Measurements from ENCODE around the gene TTC9B.

Gene TTC9B

DNA sequence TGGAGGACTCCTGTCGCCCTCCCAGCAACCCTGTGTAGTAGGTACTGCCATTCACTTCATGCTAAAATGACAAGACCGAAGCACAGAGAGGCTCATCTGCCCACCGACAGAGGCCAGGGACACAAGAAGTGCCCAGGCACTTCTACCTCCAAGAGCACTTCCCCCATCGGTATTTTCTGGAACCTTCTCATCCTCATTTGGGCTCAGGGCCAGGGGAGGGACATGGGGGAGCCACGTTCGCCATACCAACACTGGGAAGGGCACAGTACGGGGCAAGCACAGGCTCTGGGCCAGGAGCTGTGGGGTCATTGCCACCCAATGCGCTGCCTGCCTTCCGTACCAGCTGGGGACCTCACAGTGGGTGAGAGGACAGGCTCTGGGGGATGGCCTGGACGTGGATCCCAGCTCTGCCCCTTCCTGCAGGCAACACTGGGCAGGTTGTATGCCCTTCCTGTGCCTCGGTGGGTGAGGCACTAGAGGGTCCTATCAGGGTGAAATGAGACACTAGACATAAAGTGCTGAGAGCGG, 29.6 kb upstream of the TTC9B start:
- DNase-seq, result no peak

GRCh38 chr19:40247178-40247577, 29.0 kb upstream of the TTC9B start:
- DNase-seq, result no peak

GRCh38 chr19:40246292-40247073, 28.3 kb upstream of the TTC9B start:
- peak; percentile 97 for DNase-seq

DNA sequence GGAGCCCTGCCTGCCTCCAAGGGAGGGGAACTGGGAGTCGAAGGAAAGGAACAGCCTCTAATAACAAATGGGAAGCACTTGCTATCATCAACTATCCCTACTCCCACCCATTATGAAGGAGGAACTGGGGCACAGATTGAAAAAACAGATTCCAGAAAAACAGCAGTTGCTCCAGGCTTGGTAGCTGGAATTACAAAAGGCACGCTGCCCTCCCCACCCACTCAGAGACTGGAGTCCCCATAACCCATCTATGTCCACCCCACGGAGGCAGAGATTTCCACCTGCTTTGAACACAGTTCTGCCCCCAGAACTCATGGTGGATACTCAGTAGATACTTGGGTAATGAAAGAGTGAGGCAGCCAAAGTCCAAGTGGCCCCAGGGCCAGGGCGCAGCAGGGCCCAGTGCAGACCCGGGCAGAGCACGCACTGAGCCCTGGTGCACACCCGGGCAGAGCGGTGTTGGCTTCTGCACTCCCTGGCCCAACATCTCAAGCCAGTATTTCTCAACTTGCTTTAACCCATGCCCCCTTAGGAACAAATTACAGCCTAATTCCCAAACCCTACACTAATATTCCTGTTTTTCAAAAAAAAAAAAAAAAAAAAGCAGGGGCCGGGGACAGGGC, 27.4 kb upstream of the TTC9B start:
- no peak for DNase-seq

DNA sequence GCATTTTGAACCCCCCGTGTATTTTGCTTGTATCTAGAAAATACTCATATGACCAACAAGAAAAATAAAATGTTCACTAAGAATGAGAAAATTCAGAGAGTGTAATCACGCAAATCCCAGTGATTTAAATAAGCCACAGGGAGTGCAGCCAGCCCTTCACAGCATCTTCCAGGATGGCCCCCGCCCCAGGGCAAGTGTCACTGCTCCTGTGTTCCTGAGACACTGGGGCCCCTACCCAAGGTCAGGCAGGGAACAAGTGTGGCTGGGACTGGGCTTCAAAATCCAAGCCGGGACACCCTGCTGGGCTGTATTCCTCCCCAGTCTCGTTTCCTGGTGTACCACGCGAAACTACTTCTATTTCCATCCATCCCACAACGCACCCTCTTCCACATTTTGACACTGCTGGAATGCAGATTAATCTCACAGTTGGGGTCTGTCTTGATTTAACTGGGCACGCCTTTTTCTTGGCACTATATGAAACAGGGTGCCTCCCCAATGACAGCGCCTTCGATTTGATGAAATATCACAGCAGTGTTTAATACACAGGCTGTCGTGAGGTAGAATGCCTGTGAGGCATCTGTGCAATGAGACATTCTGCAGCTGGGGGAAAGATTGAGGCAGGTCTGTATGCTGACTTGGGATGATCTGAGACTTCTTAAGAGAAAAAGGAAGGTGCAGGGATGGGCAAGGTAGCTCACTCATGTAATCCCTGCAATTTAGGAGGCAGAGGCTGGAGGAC, 26.6 kb upstream of the TTC9B start:
- DNase-seq, result no peak

DNA sequence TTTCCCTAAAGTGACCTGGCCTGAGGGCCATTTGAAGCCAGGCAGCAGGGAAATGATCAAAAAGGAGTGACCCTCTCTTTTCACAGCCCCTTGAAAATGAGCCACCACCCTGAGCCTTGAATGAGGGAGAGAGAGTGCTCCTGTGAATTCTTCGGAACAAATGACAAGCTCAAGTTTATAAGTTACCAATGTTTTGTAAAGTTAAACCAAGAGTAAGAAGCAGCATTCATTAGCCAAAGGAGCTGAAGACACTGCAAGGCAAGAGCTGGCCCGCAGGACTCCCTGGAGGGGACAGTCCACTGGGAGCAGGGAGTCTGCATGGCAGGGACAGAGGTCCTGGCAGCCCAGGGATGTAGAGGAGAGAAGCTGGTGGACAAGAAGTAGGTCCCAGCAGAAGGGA, 25.0 kb upstream of the TTC9B start:
- no peak for DNase-seq

GRCh38 chr19:40242480-40242879, 24.3 kb upstream of the TTC9B start:
- DNase-seq, result no peak

DNA sequence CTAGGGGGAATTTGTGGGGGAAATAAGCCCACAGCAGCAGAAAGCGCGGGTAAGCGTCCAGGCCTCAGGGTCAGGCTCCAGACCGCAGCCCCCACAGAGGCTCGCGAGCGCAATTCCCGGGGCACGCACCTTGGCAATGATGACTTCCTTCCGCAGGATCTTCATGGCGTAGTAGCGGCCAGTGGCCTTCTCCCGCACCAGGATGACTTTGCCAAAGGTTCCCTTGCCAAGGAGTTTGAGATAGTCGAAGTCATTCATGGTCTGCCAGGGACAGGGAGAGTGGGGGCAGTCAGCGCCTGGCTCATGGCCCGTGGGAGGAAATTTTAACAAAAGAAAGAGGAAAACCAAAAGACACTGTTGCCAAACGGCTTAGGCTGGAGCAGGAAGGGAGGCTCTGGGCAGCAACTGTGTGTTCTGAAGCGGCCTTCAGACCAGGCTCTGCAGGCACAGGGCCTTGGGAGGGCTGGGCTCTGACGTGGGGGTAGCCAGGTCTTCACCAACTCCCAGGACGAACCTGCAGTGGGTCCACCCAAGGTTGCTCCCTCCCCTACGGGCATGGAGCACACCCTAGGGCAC, 23.7 kb upstream of the TTC9B start:
- no peak for DNase-seq

DNA sequence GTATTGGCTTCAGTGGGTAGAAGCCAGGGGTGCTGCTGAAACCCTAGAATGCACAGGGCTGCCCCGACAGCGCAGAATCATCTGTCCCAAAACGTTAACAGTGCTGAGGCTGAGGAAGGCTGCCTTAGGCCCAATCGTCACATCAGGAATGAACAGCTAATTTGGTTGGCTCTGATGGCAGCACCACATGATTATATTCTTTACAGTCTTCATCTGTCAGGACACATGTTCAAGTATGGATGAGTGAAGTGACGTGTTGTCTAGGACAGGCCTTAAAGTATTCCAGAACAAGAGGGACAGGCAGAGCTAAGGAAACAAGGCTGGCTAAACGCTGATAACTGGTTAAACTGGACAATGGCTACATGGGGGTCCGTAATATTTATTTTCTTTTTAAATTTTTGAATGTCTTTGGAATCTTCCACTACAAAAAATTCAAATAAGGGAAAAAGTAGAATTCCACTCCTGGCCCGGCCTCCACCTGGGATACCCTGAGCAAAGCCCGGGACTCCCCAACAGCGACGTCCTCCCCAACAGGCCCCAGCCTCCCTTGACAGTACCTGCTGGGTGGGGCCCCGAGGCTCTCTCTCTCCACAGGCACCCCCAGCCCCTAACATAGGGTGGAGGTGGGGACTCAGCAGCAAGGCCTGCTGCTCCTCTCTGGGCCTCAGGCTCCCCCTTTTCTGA, 23.1 kb upstream of the TTC9B start:
- DNase-seq, result no peak

DNA sequence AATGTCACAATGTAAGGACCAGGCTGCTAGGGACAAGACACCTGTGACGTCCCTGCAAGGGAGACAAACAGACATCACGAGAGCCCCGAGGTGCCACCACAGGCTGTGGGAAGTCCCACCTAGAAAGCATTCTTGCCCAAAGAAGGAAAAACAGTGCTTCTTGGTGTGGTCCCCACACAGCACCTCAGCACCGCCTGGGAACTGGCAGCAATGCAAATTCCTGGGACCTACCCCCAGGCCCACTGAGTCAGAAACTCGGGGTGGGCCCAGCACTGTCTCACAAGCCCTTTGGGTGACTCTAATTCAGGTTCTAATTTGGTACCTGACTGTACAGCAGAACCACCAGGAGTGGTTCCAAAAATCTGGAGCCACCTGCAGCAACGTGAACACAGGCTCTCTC, 22.1 kb upstream of the TTC9B start:
- no peak for DNase-seq

GRCh38 chr19:40239415-40240226, 21.4 kb upstream of the TTC9B start:
- DNase-seq, result no peak

- DNase-seq, result no peak
Observed at GRCh38 chr19:40238775-40239174, 20.6 kb upstream of the TTC9B start.

- DNase-seq, result no peak
Observed at GRCh38 chr19:40237791-40238190, 19.6 kb upstream of the TTC9B start.

DNA sequence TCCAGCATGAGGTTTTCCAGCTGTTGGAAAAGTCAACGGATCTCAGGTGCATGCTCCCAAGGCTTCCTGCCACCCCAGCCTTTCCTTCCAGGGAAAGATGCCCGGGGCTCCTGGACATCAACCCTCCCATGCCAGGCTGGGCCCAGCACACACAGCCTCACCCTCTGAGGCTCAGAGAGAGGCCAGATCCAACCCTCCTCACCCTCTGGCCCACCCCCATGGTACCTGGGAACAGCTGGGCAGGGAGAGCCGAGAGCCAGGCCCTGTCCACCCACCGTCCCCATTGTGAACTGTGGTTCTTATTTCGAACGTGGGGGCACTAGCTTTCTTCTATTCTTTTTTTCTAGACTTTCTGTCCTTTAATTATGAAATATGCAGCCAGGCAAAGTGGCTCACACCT, 18.2 kb upstream of the TTC9B start:
- DNase-seq, result no peak

DNA sequence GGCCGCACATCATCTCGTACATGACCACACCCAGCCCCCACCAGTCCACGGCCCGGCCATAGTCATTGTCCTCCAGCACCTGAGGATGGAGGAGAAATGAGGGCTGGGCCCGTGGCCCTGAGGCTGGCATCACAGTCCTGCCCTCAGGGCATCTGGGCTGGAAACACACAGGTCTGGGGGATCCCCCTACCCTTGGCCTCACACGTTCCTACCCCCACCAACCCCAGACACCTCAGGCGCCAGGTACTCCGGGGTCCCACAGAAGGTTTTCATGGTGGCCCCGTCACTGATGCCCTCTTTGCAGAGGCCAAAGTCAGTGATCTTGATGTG, 17.8 kb upstream of the TTC9B start:
- DNase-seq, result no peak

DNA sequence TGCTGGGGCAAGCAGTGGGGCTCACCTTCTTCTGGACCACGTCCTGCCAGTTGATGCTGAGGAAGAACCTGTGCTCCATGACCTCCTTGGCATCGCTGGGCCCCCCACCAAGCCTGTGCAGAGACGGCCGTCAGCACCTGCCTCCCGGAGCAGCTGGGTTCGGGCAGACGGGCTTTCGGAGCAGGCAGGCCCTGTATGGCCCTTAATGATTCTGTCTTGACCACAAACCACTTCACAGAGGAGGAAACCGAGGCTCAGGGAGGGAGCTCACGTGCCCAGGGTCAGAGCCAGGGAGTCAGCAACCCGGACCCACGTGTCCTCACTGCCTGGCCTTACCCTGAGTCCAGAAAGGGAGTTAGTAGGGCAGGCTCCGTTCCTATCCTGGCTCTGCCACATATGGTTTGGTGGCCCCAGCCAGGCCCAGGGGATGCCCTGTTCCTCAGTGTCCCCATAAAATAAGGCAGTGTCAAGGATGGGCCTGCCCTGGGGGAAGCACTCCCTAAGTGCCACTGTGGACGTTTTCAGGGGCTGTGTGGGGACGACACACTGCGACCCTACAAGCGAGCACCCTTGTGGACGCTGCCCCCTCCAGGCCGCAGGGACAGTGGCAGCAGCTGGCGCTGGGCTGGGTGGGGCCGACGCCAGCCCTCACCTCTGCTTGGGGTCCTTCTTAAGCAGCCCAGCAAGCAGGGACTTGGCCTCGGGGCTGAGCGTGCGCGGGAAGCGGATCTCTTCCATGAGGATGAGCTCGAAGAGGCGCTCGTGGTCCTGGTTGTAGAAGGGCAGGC, 17.2 kb upstream of the TTC9B start:
- no peak for DNase-seq

- DNase-seq, result no peak
Observed at GRCh38 chr19:40234429-40235237, 16.4 kb upstream of the TTC9B start.

DNA sequence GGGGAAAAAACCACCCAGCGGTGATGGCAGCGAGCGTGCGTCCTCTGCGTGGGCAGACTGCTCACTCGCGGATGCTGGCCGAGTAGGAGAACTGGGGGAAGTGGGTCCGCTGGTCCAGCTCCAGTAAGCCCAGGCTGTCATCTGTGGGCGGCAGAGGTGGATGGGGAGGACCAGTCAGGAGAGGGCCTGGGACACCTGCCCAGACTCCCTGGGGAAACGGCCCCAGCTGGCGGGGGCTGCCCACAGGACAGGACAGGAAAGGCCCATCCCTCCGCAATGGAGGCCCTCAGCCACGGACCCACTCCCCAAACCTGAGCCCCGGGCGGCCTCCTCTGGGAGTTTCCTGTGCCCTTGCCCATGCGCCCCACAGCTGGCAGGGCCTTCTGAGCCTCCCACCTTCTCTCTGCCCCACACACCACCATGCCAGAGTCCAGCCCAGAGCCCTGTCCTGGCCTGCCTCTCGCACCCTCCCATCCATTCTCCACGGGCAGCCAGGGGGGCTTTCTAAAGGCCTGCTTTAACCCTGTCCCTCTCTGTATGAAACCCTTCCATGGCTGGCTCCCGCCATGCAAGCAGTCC, 15.7 kb upstream of the TTC9B start:
- no peak for DNase-seq

- no peak for DNase-seq
Observed at GRCh38 chr19:40232949-40233810, 15.0 kb upstream of the TTC9B start.

Measured in NCI-H524 treated with DMSO at 0.1 percent for 48 hours (cell line).